Ascending aorta (tissue), 2 donors: ENCODE results near the gene GPR25. TPM values are rescaled to one million over a fixed set of nuclear protein-coding genes. Genes with fewer than 3 reads are reported as not detected.

Source experiments
- DNase-seq, 2 donors: peaks; one replicate each; pipeline ENCODE4 v3.0.0-alpha.2; 2019; ENCODE audit warnings: low spot score in 2 of 2
- H3K27ac ChIP-seq, 2 donors: fragments of 200-600 bp; sonication (generic); one replicate each; pipeline ENCODE4 v1.5.1; 2016 to 2017; ENCODE audit warnings: mild to moderate bottlenecking in 1 of 2
- H3K27me3 ChIP-seq: fragments of 200-600 bp; sonication (generic); one replicate; pipeline ENCODE4 v1.5.1; 2017
- H3K36me3 ChIP-seq, 2 donors: fragments of 200-600 bp; sonication (generic); one replicate each; pipeline ENCODE4 v1.5.1; 2016
- H3K4me1 ChIP-seq, 2 donors: fragments of 200-600 bp; sonication (generic); one replicate each; pipeline ENCODE4 v1.5.1; 2016 to 2017; ENCODE audit warnings: mild to moderate bottlenecking in 1 of 2
- H3K4me3 ChIP-seq, 2 donors: fragments of 200-600 bp; sonication (generic); one replicate each; pipeline ENCODE4 v1.5.1; 2016 to 2017; ENCODE audit warnings: mild to moderate bottlenecking in 1 of 2
- H3K9me3 ChIP-seq, 2 donors: fragments of 200-600 bp; sonication (generic); one replicate each; pipeline ENCODE4 v1.5.1; 2016
- intact Hi-C: fragments of 100-400 bp; cut with DNase I; formaldehyde crosslinking; loops from one replicate; pipeline ENCODE4 v1.15.1; 2023
- total RNA-seq: library from RNA; depleted of rRNA; stranded (reverse); fragments of >200 nt; gene quantifications from one replicate; pipeline ENCODE4 v1.1.0, GENCODE V29; 2016
- TF ChIP-seq, protein P1 (sequence below), 3 experiments: fragments of 200-600 bp in 2 of 3; fragments of 450-650 bp in 1 of 3; sonication (generic) in 2 of 3; IDR thresholded peaks; one replicate each; pipeline ENCODE4 v1.5.1; 2016 to 2019; ENCODE audit warnings: antibody characterized with exemption in 3 of 3, mild to moderate bottlenecking in 1 of 3, moderate library complexity in 1 of 3

GPR25 gene
- total RNA-seq, 1 donor from 2014 or later, result not detected

DNA sequence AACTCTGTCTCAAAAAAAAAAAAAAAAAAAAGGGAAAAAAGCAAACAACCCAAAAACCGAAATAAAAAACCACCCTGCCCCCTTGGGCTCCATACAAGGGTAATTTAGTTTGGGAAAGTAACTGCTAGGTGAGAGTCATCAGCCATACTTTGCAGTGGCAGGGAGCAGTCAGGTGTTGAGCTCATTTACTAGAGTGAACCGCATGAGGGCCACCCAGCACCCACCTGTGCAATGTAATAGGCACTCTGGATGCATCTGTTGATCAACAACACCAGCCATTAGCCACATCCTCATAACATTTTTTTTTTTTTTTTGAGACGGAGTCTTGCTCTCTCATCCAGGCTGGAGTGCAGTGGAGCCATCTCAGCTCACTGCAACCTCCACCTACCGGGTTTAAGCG lies 31.0 kb downstream of the GPR25 start:
- no peak for DNase-seq
- Histone ChIP-seq H3K36me3 (no peaks in the 10 kb centered on the region), H3K9me3 (no peaks in the 10 kb centered on the region), H3K27me3 (no peaks in the 10 kb centered on the region), H3K4me1 (no peaks in the 10 kb centered on the region), H3K27ac (no peak overlapping the region), H3K4me3 (no peak overlapping the region)
- intact Hi-C loops, result no loop called here
- TF ChIP-seq, protein P1, sequence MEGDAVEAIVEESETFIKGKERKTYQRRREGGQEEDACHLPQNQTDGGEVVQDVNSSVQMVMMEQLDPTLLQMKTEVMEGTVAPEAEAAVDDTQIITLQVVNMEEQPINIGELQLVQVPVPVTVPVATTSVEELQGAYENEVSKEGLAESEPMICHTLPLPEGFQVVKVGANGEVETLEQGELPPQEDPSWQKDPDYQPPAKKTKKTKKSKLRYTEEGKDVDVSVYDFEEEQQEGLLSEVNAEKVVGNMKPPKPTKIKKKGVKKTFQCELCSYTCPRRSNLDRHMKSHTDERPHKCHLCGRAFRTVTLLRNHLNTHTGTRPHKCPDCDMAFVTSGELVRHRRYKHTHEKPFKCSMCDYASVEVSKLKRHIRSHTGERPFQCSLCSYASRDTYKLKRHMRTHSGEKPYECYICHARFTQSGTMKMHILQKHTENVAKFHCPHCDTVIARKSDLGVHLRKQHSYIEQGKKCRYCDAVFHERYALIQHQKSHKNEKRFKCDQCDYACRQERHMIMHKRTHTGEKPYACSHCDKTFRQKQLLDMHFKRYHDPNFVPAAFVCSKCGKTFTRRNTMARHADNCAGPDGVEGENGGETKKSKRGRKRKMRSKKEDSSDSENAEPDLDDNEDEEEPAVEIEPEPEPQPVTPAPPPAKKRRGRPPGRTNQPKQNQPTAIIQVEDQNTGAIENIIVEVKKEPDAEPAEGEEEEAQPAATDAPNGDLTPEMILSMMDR (IDR thresholded peaks at IDR 0.05), result no peak

DNA sequence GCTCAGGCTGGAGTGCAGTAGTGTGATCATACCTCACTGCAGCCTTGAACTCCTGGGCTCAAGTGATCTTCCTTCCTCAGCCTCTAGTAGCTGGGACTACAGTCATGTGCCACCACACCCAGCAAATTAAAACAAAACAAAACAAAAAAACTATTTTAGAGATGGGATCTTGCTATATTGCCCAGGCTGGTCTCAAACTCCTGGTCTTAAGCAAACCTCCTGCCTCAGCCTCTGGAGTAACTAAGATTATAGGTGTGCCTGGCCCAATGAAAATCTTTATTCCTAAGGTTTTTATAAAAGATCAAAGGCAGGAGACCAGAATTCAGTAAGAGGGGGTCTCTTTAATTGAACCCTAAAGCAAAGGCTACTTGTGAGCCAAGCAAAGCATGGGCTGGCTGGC lies 32.0 kb downstream of the GPR25 start:
- intact Hi-C loops, result no loop called here
- Histone ChIP-seq H3K4me1 (no peaks in the 10 kb centered on the region), H3K27ac (no peak overlapping the region), H3K36me3 (no peaks in the 10 kb centered on the region), H3K27me3 (no peaks in the 10 kb centered on the region), H3K9me3 (no peaks in the 10 kb centered on the region), H3K4me3 (no peak overlapping the region)
- no peak for DNase-seq
- TF ChIP-seq, protein P1 (IDR thresholded peaks at IDR 0.05), result no peak

DNA sequence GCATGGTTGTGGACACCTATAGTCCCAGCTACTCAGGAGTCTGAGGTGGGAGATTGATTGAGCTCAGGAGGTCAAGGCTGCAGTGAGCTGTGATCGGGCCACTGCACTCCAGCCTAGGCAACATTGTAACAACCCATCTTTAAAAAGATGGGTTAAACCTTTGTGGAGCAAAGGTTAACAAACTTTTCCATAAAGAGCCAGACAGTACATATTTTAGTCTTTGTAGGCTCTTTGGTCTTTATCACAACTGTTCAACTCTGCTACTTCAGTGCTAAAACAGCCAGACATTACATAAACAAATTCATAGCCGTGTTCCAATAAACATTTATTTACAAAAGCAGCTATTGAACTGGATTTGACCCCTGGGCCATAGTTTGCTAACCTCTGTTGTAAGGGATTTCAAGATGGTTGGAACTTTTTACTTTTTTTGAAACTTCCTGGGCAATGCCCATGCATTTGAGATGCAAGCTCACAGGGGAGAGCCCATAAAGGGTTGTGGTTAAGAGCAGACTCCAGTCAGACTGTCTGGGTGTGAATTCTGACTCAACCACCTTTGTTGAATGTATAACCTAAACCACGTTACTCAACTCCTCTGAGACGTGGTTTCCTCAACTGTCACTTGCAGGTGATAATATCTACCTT lies 32.8 kb downstream of the GPR25 start:
- H3K27ac ChIP-seq, result no peak overlapping the region
- intact Hi-C loops, result no loop called here
- no peak for DNase-seq

DNA sequence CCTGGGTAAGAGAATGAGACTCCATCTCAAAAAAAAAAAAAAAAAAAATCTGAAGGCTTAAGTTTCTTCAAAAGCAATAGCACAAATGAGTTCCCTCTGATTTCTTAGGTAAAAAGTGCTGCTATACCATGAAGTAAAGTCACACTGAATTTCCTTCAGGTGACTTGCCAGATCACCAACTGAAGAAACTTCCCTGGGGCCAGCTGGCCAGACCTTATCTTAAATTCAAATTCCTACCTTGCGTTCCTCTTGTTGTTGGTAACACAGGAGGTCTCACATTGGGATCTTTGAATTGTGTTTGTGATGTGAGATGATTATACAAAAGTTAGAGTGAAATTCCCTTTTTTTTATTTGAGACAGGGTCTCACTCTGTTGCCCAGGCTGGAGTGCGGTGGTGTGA lies 33.7 kb downstream of the GPR25 start:
- H3K4me1 ChIP-seq, result no peaks in the 10 kb centered on the region
- H3K27ac ChIP-seq, result no peak overlapping the region
- no peak overlapping the region for H3K4me3 ChIP-seq
- no peaks in the 10 kb centered on the region for H3K9me3 ChIP-seq
- TF ChIP-seq, protein P1 (IDR thresholded peaks at IDR 0.05), result no peak
- no peak for DNase-seq
- intact Hi-C loops, result no loop called here
- H3K27me3 ChIP-seq, result no peaks in the 10 kb centered on the region
- no peaks in the 10 kb centered on the region for H3K36me3 ChIP-seq

More for the DNA sequence above, 32.8 kb downstream of the GPR25 start:
- Histone ChIP-seq H3K36me3 (no peaks in the 10 kb centered on the region), H3K9me3 (no peaks in the 10 kb centered on the region), H3K4me1 (no peaks in the 10 kb centered on the region), H3K27me3 (no peaks in the 10 kb centered on the region), H3K4me3 (no peak overlapping the region)
- TF ChIP-seq, protein P1 (IDR thresholded peaks at IDR 0.05), result no peak

DNA sequence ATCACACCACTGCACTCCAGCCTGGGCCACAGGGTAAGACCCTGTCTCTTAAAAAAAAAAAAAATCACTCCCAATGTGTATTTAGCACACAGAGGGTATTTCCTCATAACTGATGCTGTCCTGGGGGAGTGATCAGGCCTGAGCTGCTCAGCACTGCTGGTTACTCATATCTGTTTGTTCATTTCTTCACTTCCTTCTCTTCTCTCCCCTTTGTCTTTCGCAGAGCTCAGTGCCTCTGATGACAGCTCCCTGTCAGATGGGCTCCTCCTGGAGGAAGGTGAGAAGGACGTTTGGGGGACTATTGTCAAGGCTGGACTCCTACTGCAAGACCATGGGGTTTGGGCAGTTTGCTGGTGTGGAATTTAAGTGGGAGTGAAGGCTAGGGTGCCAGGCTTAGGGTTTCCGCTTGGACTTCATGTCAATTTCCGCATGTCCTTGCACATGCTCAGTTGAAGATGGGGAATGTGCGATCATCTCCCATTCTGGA lies 34.9 kb downstream of the GPR25 start:
- TF ChIP-seq, protein P1 (IDR thresholded peaks at IDR 0.05), result no peak
- no peak for DNase-seq
- Histone ChIP-seq H3K27me3 (no peaks in the 10 kb centered on the region), H3K4me1 (no peaks in the 10 kb centered on the region), H3K9me3 (no peaks in the 10 kb centered on the region), H3K27ac (no peak overlapping the region), H3K4me3 (no peak overlapping the region), H3K36me3 (no peaks in the 10 kb centered on the region)
- intact Hi-C loops, result no loop called here
